Upper lobe of right lung (tissue), 1 donor: ENCODE data around the gene COL3A1. TPM values are rescaled to one million over a fixed set of nuclear protein-coding genes. Genes with fewer than 3 reads are reported as not detected.

Source experiments
- ATAC-seq: fragments of 200-7000 bp; cut with Tn5 transposase; one replicate; pipeline ENCODE4 v1.9.1; 2020; ENCODE audit warnings: mild to moderate bottlenecking, moderate library complexity
- DNase-seq: peaks from one replicate; pipeline ENCODE4 v3.0.0-alpha.2; 2020
- H3K27ac ChIP-seq: fragments of 200-600 bp; one replicate; pipeline ENCODE4 v1.8.0; 2022
- H3K27me3 ChIP-seq: fragments of 200-600 bp; one replicate; pipeline ENCODE4 v1.8.0; 2022; ENCODE audit warnings: mild to moderate bottlenecking
- H3K36me3 ChIP-seq: fragments of 200-600 bp; one replicate; pipeline ENCODE4 v1.8.0; 2022
- H3K4me1 ChIP-seq: fragments of 200-600 bp; one replicate; pipeline ENCODE4 v1.8.0; 2022
- H3K4me3 ChIP-seq: fragments of 200-600 bp; one replicate; pipeline ENCODE4 v1.8.0; 2022; ENCODE audit warnings: mild to moderate bottlenecking
- H3K9me3 ChIP-seq: fragments of 200-600 bp; one replicate; pipeline ENCODE4 v1.8.0; 2022
- CTCF ChIP-seq: fragments of 200-600 bp; IDR thresholded peaks from one replicate; pipeline ENCODE4 v1.8.0; 2022; ENCODE audit warnings: antibody characterized with exemption
- intact Hi-C: fragments of 100-400 bp; cut with DNase I; formaldehyde crosslinking; loops from one replicate; pipeline ENCODE4 v1.11.0; 2022
- total RNA-seq: library from RNA; stranded (reverse); fragmentation: NEBNext Ultra II Directional; extraction: Animal tissue kit (Norgen Biotek cat#: 25700); gene quantifications from one replicate; pipeline ENCODE4 v1.2.1, GENCODE V29; 2021
- donor health status: DM: no; HTN: yes; CAD: no; lungs with severe emphysema.

The COL3A1 gene
- total RNA-seq, 1 donor from 2014 or later, result 188 TPM

DNA sequence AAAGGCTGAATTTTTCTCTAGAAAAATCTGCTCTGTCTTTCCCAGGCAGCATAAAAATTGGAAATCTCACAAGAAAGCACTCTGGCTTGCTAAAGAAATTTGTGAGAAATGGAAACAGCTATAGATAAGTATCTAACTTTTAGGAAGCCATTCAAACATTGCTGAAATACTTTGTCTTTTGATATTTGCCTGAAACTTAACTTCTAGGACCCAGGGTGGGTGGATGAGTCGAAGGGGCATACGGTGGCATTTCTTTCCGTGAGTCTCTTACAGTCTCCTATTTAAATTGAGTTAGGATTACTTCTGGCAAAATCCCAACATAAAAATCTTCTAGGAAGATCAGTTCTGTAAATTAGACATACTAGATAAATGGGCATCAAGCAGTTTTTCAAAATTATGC lies 532 bp upstream of the COL3A1 start:
- ATAC-seq (no peak), DNase-seq (no peak)
- peak overlapping the region; percentile 49 for H3K27ac ChIP-seq
- H3K9me3 ChIP-seq, result no peaks in the 10 kb centered on the region
- no peaks in the 10 kb centered on the region for H3K4me1 ChIP-seq
- H3K4me3 ChIP-seq, result peak overlapping the region; percentile 51
- no peaks in the 10 kb centered on the region for H3K27me3 ChIP-seq
- H3K36me3 ChIP-seq, result no peaks in the 10 kb centered on the region
- TF ChIP-seq CTCF, result no peak
- intact Hi-C loops, result loop anchor here (10.0 kb wide), 1 partner anchor 449 kb away; no protein-coding TSS in a partner anchor

- no peak for TF ChIP-seq CTCF
- Histone ChIP-seq H3K27me3 (no peaks in the 10 kb centered on the region), H3K9me3 (no peaks in the 10 kb centered on the region), H3K36me3 (no peaks in the 10 kb centered on the region), H3K27ac (peak overlapping the region; percentile 49), H3K4me1 (no peaks in the 10 kb centered on the region), H3K4me3 (peak overlapping the region; percentile 51)
- no peak for DNase-seq
- ATAC-seq, result peak; percentile 79
- intact Hi-C loops, result loop anchor here (10.0 kb wide), 1 partner anchor 451 kb away; no protein-coding TSS in a partner anchor
Measured at GRCh38 chr2:188975497-188976102, 1.4 kb downstream of the COL3A1 start.

GRCh38 chr2:188976545-188977268 lies 2.5 kb downstream of the COL3A1 start:
- no peak for DNase-seq
- peak overlapping the region; percentile 51 for H3K4me3 ChIP-seq

DNA sequence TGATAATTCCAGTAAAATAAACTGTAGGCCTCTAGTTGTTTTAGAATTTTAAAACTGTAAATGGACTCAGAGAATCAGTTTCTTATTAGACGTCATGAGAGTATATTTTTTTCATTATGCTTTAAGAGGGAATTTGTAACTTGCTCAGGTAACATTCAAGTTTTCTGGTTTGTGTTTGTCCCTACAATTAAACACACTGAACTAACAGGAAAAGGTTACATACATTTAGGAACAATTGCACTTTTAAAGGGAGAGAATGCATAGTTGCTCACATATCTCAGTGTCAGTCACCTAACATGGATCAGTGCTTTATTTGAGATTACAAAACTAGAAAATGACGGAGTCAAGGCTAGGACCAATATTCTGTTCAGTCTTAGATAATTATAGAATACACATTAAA lies 3.1 kb downstream of the COL3A1 start:
- H3K4me3 ChIP-seq, result peak overlapping the region; percentile 51
- peak overlapping the region; percentile 3 for H3K27ac ChIP-seq
- intact Hi-C loops, result loop anchor here (10.0 kb wide), 1 partner anchor 453 kb away; no protein-coding TSS in a partner anchor

More at GRCh38 chr2:188976545-188977268, 2.5 kb downstream of the COL3A1 start:
- no peak for ATAC-seq
- no peaks in the 10 kb centered on the region for H3K27me3 ChIP-seq
- intact Hi-C loops, result loop anchor here (10.0 kb wide), 1 partner anchor 452 kb away; no protein-coding TSS in a partner anchor
- no peaks in the 10 kb centered on the region for H3K9me3 ChIP-seq
- peak; percentile 47 for TF ChIP-seq CTCF
- H3K27ac ChIP-seq, result peak overlapping the region; percentile 3
- no peaks in the 10 kb centered on the region for H3K36me3 ChIP-seq
- no peaks in the 10 kb centered on the region for H3K4me1 ChIP-seq

More for the DNA sequence above, 3.1 kb downstream of the COL3A1 start:
- no peaks in the 10 kb centered on the region for H3K4me1 ChIP-seq
- H3K27me3 ChIP-seq, result no peaks in the 10 kb centered on the region
- no peaks in the 10 kb centered on the region for H3K9me3 ChIP-seq
- ATAC-seq, result no peak
- no peak for DNase-seq
- no peak for TF ChIP-seq CTCF
- H3K36me3 ChIP-seq, result no peaks in the 10 kb centered on the region
